ENCODE results near the gene CD80.

Gene CD80

GRCh38 chr3:119547227-119547626 is 12.2 kb downstream of the CD80 start:
- no peak for DNase-seq (ENCODE audit: low read depth)

GRCh38 chr3:119543147-119543546 is 16.3 kb downstream of the CD80 start:
- no peak for DNase-seq (ENCODE audit: low read depth)

GRCh38 chr3:119542168-119542767 is 17.1 kb downstream of the CD80 start:
- DNase-seq (ENCODE audit: low read depth) = no peak

- DNase-seq (ENCODE audit: low read depth) = no peak
These were observed 17.9 kb downstream of the CD80 start for GRCh38 chr3:119541547-119541946.

GRCh38 chr3:119538772-119539171 is 20.6 kb downstream of the CD80 start:
- no peak for DNase-seq (ENCODE audit: low read depth)

GRCh38 chr3:119536757-119537156 is 22.7 kb downstream of the CD80 start:
- no peak for DNase-seq (ENCODE audit: low read depth)

- no peak for DNase-seq (ENCODE audit: low read depth)
These were observed 25.1 kb downstream of the CD80 start for GRCh38 chr3:119534296-119534695.

- DNase-seq (ENCODE audit: low read depth) = no peak
These were observed 28.3 kb downstream of the CD80 start for GRCh38 chr3:119531151-119531550.

GRCh38 chr3:119530456-119530855 is 29.0 kb downstream of the CD80 start:
- no peak for DNase-seq (ENCODE audit: low read depth)

- peak; percentile 81 for DNase-seq (ENCODE audit: low read depth)
These were observed 29.5 kb downstream of the CD80 start for GRCh38 chr3:119529883-119530282.

- DNase-seq (ENCODE audit: low read depth) = no peak
These were observed 31.7 kb downstream of the CD80 start for GRCh38 chr3:119527714-119528113.

- DNase-seq (ENCODE audit: low read depth) = peak; percentile 30
These were observed 34.3 kb downstream of the CD80 start for GRCh38 chr3:119524931-119525662.

- DNase-seq (ENCODE audit: low read depth) = no peak
These were observed 41.4 kb downstream of the CD80 start for GRCh38 chr3:119518026-119518425.

- no peak for DNase-seq (ENCODE audit: low read depth)
These were observed 42.3 kb downstream of the CD80 start for GRCh38 chr3:119517112-119517511.

- DNase-seq (ENCODE audit: low read depth) = no peak
These were observed 44.8 kb downstream of the CD80 start for GRCh38 chr3:119514637-119515036.

GRCh38 chr3:119510690-119511089 is 48.7 kb downstream of the CD80 start:
- no peak for DNase-seq (ENCODE audit: low read depth)

- DNase-seq (ENCODE audit: low read depth) = no peak
These were observed 51.1 kb downstream of the CD80 start for GRCh38 chr3:119508172-119508845.

GRCh38 chr3:119507404-119507803 is 52.0 kb downstream of the CD80 start:
- DNase-seq (ENCODE audit: low read depth) = no peak

GRCh38 chr3:119506631-119507030 is 52.8 kb downstream of the CD80 start:
- peak; percentile 20 for DNase-seq (ENCODE audit: low read depth)

- DNase-seq (ENCODE audit: low read depth) = no peak
These were observed 58.5 kb downstream of the CD80 start for GRCh38 chr3:119500901-119501300.

- DNase-seq (ENCODE audit: low read depth) = no peak
These were observed 59.1 kb downstream of the CD80 start for GRCh38 chr3:119500265-119500664.

- DNase-seq (ENCODE audit: low read depth) = peak; percentile 98
These were observed 61.0 kb downstream of the CD80 start, which contains the start of gene TIMMDC1 for GRCh38 chr3:119498186-119499011. Gene TIMMDC1 (plus strand): TSS chr3:119498547. CDS start chr3:119498734, 187 bp downstream.
